T-cell (primary cell): Measurements from ENCODE around the gene TMF1. TPM values are rescaled to one million over a fixed set of nuclear protein-coding genes. Genes with fewer than 3 reads are reported as not detected.

Experiments used
- ATAC-seq, 4 experiments: fragments of 200-7000 bp in 3 of 4; fragments of 150-1000 bp in 1 of 4; cut with Tn5 transposase; replicated peaks in 1 of 4; 1 replicate in 3 of 4; 2 replicates in 1 of 4; pipeline ENCODE4 v1.10.0; 2021; ENCODE audit warnings: moderate library complexity in 3 of 4, mild to moderate bottlenecking in 2 of 4, moderate number of reproducible peaks in 1 of 4
- CTCF ChIA-PET, 2 donors: fragments of 300-600 bp; sonication (Branson Sonifier 250); formaldehyde crosslinking; loops; one replicate each; lab custom pipeline; 2022; ENCODE audit warnings: antibody characterized with exemption in 2 of 2; lab: Charles Lee
- POLR2A ChIA-PET, 2 donors: fragments of 300-600 bp; sonication (Branson Sonifier 250); formaldehyde crosslinking; loops; one replicate each; lab custom pipeline; 2022; ENCODE audit warnings: antibody characterized with exemption in 2 of 2; lab: Charles Lee
- DNase-seq, 35 experiments: peaks; one replicate each; pipeline versions ENCODE4 v3.0.0 to v3.0.0-alpha.2; 2013 to 2023
- H3K27ac ChIP-seq: one replicate; pipeline ENCODE4 v1.5.1; 2013; ENCODE audit warnings: low read length
- H3K27me3 ChIP-seq, 2 experiments: replicated peaks in 1 of 2; 1 replicate in 1 of 2; 2 replicates in 1 of 2; pipeline versions ENCODE4 v1.6.1 to v1.7.0; 2013; ENCODE audit warnings: low read length in 1 of 2, mixed read lengths in 1 of 2; ENCODE audit not compliant: control insufficient read depth in 2 of 2, insufficient read depth in 2 of 2; ENCODE audit errors: extremely low read depth in 1 of 2
- H3K36me3 ChIP-seq, 2 donors: 1 replicate in 1 of 2; 2 replicates in 1 of 2; pipeline versions ENCODE4 v1.6.1 to v1.7.0; 2013; ENCODE audit warnings: low read length in 1 of 2; ENCODE audit not compliant: control insufficient read depth in 2 of 2, insufficient read depth in 1 of 2; ENCODE audit errors: extremely low read depth in 1 of 2
- H3K4me1 ChIP-seq, 2 experiments: 1 replicate in 1 of 2; 2 replicates in 1 of 2; pipeline versions ENCODE4 v1.6.1 to v1.7.0; 2013; ENCODE audit warnings: low read length in 2 of 2, mixed read lengths in 1 of 2; ENCODE audit not compliant: insufficient read depth in 2 of 2, control insufficient read depth in 1 of 2; ENCODE audit errors: extremely low read depth in 1 of 2
- H3K4me3 ChIP-seq, 2 donors: 1 replicate in 1 of 2; 2 replicates in 1 of 2; pipeline versions ENCODE4 v1.5.1 to v1.7.0; 2013; ENCODE audit warnings: mild to moderate bottlenecking in 2 of 2, low read length in 1 of 2, moderate library complexity in 1 of 2; ENCODE audit not compliant: control insufficient read depth in 1 of 2; ENCODE audit errors: extremely low read depth in 1 of 2
- H3K9me3 ChIP-seq: 2 replicates; pipeline ENCODE4 v1.7.0; 2013
- H3K27ac Mint-ChIP-seq, 2 donors: one replicate each; pipeline ENCODE4 v1.8.0; 2020 to 2021; ENCODE audit warnings: mild to moderate bottlenecking in 2 of 2, mixed read lengths in 2 of 2
- H3K27me3 Mint-ChIP-seq, 2 donors: one replicate each; pipeline ENCODE4 v1.8.0; 2021 to 2022; ENCODE audit warnings: mixed read lengths in 2 of 2
- H3K36me3 Mint-ChIP-seq: one replicate; pipeline ENCODE4 v1.8.0; 2021; ENCODE audit warnings: mixed read lengths
- H3K4me1 Mint-ChIP-seq, 3 donors: one replicate each; pipeline ENCODE4 v1.8.0; 2020 to 2022; ENCODE audit warnings: mixed read lengths in 3 of 3, mild to moderate bottlenecking in 1 of 3
- H3K4me3 Mint-ChIP-seq, 3 donors: one replicate each; pipeline ENCODE4 v1.8.0; 2020 to 2022; ENCODE audit warnings: mild to moderate bottlenecking in 3 of 3, mixed read lengths in 3 of 3, moderate library complexity in 3 of 3
- H3K9me3 Mint-ChIP-seq, 3 donors: one replicate each; pipeline ENCODE4 v1.8.0; 2020 to 2022; ENCODE audit warnings: mixed read lengths in 3 of 3
- WGBS: methylation state at CpG from one replicate; pipeline ENCODE4 v1.1.5; 2013; ENCODE audit warnings: missing lambda C conversion rate; ENCODE audit not compliant: insufficient coverage; 5-methylcytosine and 5-hydroxymethylcytosine counted together
- total RNA-seq, 35 experiments: library from RNA in 6 of 35; stranded (reverse) in 6 of 35; fragments of 120-200 nt in 1 of 35; gene quantifications; one replicate each; pipeline versions ENCODE4 v1.2.1 to v1.2.4 and lab custom pipeline; 2013 to 2026

The TMF1 gene
- total RNA-seq, 5 donors from 2014 or later (not counting 1 experiment from before 2014, with no cell fraction given) = 39.9 to 80.4 (median 46.1) TPM

DNA sequence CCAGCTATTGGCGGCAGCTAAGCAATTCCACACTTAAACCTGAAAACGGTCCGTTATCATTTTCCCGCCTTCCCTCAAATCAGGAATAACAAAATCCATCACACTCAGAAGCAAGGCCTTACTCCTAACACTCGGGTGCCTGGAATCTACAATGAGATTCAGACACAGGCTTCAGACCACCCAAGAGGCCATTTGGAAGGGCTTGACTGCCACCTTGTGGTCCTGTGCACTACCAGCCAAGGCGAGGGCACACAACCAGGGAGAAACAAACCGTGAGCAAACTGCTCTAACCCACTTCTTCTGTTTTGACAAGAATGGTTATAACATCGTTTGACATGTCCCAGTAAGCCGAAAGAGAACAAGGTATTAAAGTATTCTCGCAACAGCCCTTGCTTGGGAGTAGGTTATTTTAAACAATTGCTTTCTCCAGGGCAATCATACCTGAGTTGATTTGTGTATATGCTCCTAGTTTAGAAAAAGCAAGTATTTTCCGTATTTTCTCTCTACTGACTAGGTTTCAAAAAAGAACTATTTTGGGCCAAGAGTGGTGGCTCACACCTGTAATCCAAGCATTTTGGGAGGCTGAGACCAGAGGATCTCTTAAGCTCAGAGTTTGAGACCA is 79.7 kb downstream of the TMF1 start:
- no peak overlapping the region for H3K4me3 Mint-ChIP-seq
- H3K27me3 Mint-ChIP-seq = peaks cover 2 to 7% of the 10 kb centered on the region in 2 donors
- ChIA-PET CTCF (no interaction called here), POLR2A (no interaction called here)
- no peaks in the 10 kb centered on the region for H3K4me1 Mint-ChIP-seq
- Histone ChIP-seq H3K4me3 (no peak overlapping the region), H3K27ac (no peak overlapping the region), H3K27me3 (no peaks in the 10 kb centered on the region), H3K9me3 (no peaks in the 10 kb centered on the region), H3K36me3 (no peaks in the 10 kb centered on the region), H3K4me1 (no peaks in the 10 kb centered on the region)
- WGBS = 54% methylated on average over 7 of the region's 11 CpGs
- peaks cover 6% of the 10 kb centered on the region for H3K36me3 Mint-ChIP-seq
- no peaks in the 10 kb centered on the region for H3K9me3 Mint-ChIP-seq
- peak in 23 of 35 experiments; percentile 1 to 42 (median 11) for DNase-seq
- ATAC-seq = no peak
- H3K27ac Mint-ChIP-seq = no peak overlapping the region

Other genes with a start within 250 kb of the TMF1 start
- not detected for gene TAFA4, start 119.8 kb downstream of the TMF1 start, total RNA-seq
- 10 to 100 TPM; 14.0 to 18.2 (median 15.5) TPM for gene EOGT, start 38.6 kb downstream of the TMF1 start, total RNA-seq
- gene UBA3, start 28.0 kb upstream of the TMF1 start, total RNA-seq = 10 to 100 TPM; 62.7 to 83.1 (median 73.2) TPM
- gene ARL6IP5, start 32.6 kb upstream of the TMF1 start, total RNA-seq = 100 to 1,000 TPM; 106 to 135 (median 127) TPM
- not detected for gene LMOD3, start 70.3 kb upstream of the TMF1 start, total RNA-seq